NOMO-1 (cell line): ENCODE data around the gene IFITM2.

Experiments used
- DNase-seq, 2 experiments: peaks; one replicate each; lab custom pipeline; 2025; ENCODE audit not compliant: unreplicated experiment in 2 of 2; lab: John Stamatoyannopoulos, UW

The IFITM2 gene

GRCh38 chr11:307766-308708, at the start of gene IFITM2:
Gene IFITM2, plus strand, starts transcription at chr11:307816. Its CDS starts 377 bp downstream, at chr11:308193.
- peak; percentile 76 to 79 for DNase-seq

DNA sequence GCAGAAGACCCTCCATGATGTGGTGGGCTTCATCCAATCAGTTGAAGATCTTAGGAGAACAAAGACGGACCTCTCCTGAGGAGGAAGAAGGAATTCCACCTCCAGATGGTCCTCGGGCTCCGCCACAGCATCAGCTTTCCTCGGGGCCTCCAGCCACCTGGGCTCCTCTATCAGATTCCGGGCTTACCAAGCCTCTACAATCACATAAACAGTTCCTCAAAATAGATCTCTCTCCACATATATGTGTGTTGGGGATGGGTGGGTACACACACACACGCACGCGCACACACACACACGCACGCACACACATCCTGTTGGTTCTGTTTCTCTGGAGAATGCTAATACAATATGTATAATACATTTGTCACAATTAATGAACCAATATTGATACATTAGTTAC, 48.2 kb upstream of the IFITM2 start:
- no peak for DNase-seq

DNA sequence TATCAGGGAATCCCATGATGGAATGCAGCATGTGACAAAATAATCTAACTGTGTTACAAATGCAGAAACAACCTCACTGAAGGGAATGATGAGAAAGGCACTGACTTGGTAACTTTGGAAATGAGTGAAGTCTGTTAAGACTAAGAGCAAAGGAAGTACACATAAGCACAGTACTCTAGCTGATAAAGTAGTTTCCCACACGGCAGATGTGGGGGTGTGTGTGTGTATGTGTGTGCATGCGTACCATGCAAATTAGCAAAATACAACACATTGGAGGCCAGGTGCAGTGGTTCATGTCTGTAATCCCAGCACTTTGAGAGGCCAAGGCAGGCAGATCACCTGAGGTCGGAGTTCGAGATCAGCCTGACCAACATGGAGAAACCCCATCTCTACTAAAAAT, 46.0 kb upstream of the IFITM2 start:
- no peak for DNase-seq

- peak in 1 of 2 experiments; percentile 27 for DNase-seq
These were observed 40.8 kb upstream of the IFITM2 start for GRCh38 chr11:266676-267439.

DNA sequence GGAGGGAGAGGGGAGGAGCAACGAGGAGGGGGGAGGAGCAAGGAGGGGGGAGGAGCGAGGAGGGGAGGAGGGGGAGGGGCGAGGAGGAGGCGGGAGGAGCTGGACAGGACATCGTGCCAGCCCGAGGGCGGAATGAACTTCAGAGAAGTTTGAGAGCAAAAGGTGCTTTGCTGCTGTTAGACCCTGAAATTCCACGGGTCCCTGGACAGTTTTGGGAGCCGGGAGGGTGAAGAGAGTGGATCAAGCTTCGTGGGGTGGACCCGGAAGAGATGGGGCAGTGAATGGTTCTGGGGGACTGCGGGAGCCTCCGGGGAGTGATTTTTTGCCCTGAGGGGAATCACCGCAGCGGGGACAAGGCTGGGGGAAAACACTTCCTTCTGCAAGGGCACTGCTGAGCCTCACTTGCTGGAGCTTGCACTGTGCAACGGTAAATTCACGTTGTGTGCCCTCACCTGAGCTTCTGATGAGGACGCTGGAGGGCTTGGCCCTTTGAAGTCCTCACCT, 40.1 kb upstream of the IFITM2 start:
- DNase-seq = peak; percentile 4 to 65

DNA sequence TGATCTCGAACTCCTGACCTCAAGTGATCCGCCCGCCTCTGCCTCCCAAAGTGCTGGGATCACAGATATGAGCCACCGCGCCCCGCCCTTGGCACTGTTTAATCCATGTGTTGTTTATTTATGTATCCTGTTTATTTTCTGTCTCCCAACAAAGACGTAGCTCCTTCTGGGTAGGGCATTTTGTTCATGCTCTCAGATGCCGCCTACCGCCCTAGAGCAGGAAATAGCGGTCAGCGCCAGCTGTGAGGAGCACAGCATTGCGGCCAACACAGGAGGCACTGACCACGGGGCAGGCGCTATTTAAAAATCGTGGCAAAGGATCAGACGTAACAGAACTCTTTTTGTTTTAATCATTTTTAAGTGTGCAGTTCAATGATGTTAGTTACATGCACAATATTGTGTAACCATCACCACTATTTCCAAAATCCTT, 38.9 kb upstream of the IFITM2 start:
- DNase-seq = peak; percentile 78 to 90

GRCh38 chr11:269146-269890, 38.3 kb upstream of the IFITM2 start:
- DNase-seq = peak; percentile 78 to 96

DNA sequence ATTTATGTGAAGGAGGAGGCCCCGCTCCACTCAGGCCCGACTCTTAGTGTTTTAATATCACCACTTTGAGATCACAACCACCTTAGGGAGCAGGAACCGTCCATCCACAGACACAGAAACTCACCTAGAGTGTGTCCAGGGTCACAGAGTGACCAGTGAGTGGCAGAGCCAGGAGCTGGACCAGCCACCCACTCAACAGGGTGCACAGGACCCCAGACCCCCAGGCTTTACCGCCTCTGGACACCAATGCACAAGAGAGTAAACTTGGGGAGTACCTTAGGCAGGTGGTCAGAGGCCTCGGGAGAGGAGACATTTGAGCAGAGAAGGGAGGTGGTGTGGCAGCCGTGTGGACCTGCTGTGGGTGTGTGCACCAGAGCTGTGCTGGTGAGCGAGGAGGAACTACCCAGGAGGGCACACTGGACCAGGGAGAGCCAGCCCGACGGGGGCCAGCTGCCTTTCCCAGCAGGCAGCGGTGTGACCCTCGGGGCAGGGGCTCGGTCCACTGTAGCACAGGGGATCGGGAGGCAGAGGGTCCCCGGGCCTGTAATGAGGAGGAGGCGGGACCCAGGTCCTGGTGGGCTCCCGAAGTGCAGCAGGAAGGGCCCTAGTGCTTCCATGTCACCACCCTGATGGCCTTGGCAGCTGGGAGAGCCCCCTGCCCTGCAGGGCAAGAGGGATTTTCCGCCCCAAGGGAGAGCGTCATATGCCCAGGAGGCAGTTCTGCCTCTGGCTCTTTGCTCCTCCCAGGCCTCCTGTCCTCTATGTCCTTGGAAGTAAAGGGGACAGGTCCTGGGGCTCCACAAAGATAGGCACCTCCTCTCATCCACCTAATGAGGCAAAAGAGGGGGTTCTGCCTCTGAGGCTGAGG, 36.9 kb upstream of the IFITM2 start:
- no peak for DNase-seq

- DNase-seq = no peak
These were observed 36.3 kb upstream of the IFITM2 start for GRCh38 chr11:271319-271715.

GRCh38 chr11:272195-272930, 35.3 kb upstream of the IFITM2 start:
- no peak for DNase-seq

- DNase-seq = no peak
These were observed 34.8 kb upstream of the IFITM2 start for GRCh38 chr11:272931-273198.

- DNase-seq = no peak
These were observed 31.4 kb upstream of the IFITM2 start for GRCh38 chr11:276219-276618.

DNA sequence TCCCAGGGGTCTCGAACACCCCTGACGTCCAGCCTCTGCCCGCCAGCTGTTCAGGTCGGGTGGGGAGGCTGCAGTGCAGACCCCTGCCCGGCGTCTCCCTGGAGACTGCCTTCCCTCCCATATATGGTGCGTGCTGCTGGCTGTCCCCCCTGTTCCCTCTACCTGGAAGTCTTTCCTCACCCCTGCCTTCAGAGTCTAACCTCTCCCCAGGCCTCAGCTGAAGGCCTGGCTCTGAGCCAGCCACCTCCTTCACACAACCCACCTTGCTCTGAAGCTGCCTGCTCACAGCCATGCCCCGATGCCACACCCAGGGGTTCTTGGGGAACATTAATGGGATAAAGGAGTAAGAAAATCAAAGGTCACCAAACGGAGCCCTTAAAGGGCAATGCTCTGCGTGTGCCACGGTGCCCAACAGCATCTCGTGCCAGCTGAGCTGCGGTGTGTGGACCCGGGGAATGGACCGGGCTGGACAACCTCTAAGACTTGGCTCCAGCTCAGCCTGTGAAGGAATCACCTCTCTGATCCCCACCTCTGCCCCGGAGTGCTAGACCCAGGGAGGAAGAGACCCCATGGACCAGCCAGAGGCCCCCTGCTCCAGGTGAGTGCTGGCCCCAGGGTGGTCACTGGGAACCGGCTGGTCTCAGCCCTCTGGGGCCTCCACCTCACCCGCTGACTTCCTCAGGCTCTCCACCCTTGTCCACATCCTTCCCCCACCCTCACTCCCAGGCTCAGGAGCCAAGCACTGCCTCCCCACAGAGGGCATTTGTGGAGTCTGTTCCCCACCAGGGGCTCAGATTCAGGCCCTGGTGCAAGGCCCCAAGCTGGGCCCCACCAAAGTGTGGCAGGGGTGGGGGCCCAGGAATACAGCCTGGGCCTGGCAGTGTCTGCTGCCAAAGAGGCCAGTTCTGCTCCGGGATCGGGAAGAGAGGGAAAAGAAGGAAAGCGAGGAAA, 29.3 kb upstream of the IFITM2 start, which contains the start of gene NLRP6:
TSS of gene NLRP6 (plus strand) at position 407 of the 951 bp plus-strand sequence. CDS start at position 570, 163 bp downstream.
- no peak for DNase-seq

DNA sequence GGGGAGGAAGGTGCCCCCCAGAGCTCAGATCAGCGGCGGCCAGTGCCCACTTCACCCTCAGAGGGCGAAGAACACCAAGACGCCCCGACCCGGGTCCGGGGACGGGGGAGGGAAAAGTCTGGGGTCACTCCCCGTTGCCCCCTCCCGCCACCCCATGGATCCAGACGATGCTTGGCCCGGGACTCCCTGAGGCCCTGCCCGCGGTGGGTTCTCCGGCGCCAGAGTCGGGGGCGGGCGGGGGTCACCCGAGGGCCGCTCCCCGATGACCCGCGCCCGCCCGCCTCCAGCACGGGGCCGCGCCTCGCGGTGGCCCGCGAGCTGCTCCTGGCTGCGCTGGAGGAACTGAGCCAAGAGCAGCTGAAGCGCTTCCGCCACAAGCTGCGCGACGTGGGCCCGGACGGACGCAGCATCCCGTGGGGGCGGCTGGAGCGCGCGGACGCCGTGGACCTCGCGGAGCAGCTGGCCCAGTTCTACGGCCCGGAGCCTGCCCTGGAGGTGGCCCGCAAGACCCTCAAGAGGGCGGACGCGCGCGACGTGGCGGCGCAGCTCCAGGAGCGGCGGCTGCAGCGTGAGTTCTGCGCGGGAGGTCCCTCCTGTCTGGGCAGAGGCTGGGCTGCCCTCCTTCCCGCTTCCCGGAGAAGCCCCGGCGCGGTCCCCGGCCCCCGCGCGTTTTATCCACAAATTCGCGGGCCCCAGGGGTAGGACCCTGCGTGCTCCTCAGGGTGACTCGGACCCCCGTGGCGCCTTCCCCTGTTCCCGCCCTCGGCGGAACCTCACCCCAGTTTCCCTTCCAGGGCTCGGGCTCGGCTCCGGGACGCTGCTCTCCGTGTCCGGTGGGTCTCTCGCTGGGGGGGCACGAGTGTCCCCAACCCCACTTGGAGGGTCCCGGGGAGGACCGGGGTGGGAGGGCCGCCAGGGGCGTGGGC, 28.3 kb upstream of the IFITM2 start:
- peak in 1 of 2 experiments; percentile 5 for DNase-seq

GRCh38 chr11:279966-280705, 27.5 kb upstream of the IFITM2 start:
- DNase-seq = peak; percentile 40 to 48

DNA sequence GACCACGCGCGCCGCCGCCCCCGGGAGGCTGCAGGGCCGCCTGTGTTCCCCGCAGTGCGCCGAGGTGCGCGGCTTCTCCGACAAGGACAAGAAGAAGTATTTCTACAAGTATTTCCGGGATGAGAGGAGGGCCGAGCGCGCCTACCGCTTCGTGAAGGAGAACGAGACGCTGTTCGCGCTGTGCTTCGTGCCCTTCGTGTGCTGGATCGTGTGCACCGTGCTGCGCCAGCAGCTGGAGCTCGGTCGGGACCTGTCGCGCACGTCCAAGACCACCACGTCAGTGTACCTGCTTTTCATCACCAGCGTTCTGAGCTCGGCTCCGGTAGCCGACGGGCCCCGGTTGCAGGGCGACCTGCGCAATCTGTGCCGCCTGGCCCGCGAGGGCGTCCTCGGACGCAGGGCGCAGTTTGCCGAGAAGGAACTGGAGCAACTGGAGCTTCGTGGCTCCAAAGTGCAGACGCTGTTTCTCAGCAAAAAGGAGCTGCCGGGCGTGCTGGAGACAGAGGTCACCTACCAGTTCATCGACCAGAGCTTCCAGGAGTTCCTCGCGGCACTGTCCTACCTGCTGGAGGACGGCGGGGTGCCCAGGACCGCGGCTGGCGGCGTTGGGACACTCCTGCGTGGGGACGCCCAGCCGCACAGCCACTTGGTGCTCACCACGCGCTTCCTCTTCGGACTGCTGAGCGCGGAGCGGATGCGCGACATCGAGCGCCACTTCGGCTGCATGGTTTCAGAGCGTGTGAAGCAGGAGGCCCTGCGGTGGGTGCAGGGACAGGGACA, 26.7 kb upstream of the IFITM2 start:
- DNase-seq = no peak
